H1 (cell line): ENCODE data around the gene NUDT9. TPM values are rescaled to one million over a fixed set of nuclear protein-coding genes. Genes with fewer than 3 reads are reported as not detected.

ENCODE experiments used
- CTCF ChIA-PET: fragments of 300-600 bp; sonication (Branson Sonifier 250); formaldehyde crosslinking; loops from one replicate; lab custom pipeline; 2021; ENCODE audit not compliant: partially characterized antibody; lab: Charles Lee
- POLR2A ChIA-PET: fragments of 300-600 bp; sonication (Branson Sonifier 250); formaldehyde crosslinking; loops from one replicate; lab custom pipeline; 2021; ENCODE audit warnings: inconsistent platforms; ENCODE audit not compliant: partially characterized antibody; lab: Charles Lee
- DNase-seq, 2 experiments: peaks; one replicate each; pipeline versions ENCODE4 v3.0.0 to v3.0.0-alpha.2; 2010 to 2022; ENCODE audit warnings: low spot score in 2 of 2, low read depth in 1 of 2, mixed read lengths in 1 of 2
- FAIRE-seq: peaks from 2 replicates; lab custom pipeline; 2011; peaks lifted over from hg19 to GRCh38; lab: Jason Lieb, UNC
- H2AFZ ChIP-seq: 2 replicates; pipeline ENCODE4 v1.8.1; 2012; ENCODE audit warnings: low read length, inconsistent platforms
- H2AK5ac ChIP-seq: 2 replicates; pipeline ENCODE4 v1.6.1; 2013; ENCODE audit warnings: low read depth, low read length
- H2BK120ac ChIP-seq: replicated peaks from 2 replicates; pipeline ENCODE3; 2013; ENCODE audit warnings: low read depth, low read length, inconsistent platforms
- H2BK12ac ChIP-seq: 2 replicates; pipeline ENCODE4 v1.6.1; 2013; ENCODE audit warnings: low read depth, low read length
- H2BK15ac ChIP-seq: 2 replicates; pipeline ENCODE4 v1.6.1; 2013; ENCODE audit warnings: low read length
- H2BK20ac ChIP-seq: 2 replicates; pipeline ENCODE4 v1.6.1; 2013; ENCODE audit warnings: low read length
- H2BK5ac ChIP-seq: 2 replicates; pipeline ENCODE4 v1.6.1; 2013; ENCODE audit warnings: low read depth, low read length
- H3K14ac ChIP-seq: 2 replicates; pipeline ENCODE4 v1.6.1; 2013; ENCODE audit warnings: inconsistent platforms; ENCODE audit not compliant: insufficient read length
- H3K18ac ChIP-seq: 2 replicates; pipeline ENCODE4 v1.6.1; 2013; ENCODE audit warnings: low read length; ENCODE audit errors: extremely low read depth
- H3K23ac ChIP-seq: 2 replicates; pipeline ENCODE4 v1.6.1; 2013; ENCODE audit warnings: inconsistent platforms; ENCODE audit not compliant: insufficient read length
- H3K23me2 ChIP-seq: 2 replicates; pipeline ENCODE4 v1.6.1; 2013; ENCODE audit warnings: low read depth, low read length
- H3K27ac ChIP-seq: 2 replicates; pipeline ENCODE4 v1.6.1; 2011; ENCODE audit warnings: low read depth, low read length, inconsistent platforms
- H3K27me3 ChIP-seq, 4 experiments: replicated peaks in 1 of 4; 1 replicate in 1 of 4; 2 replicates in 3 of 4; pipeline versions ENCODE4 v1.6.1 to v1.8.1; 2011 to 2013; ENCODE audit warnings: low read length in 3 of 4, mild to moderate bottlenecking in 3 of 4, inconsistent platforms in 2 of 4, mixed read lengths in 2 of 4, moderate library complexity in 1 of 4; ENCODE audit not compliant: control insufficient read depth in 3 of 4, insufficient read depth in 3 of 4; ENCODE audit errors: extremely low read depth in 1 of 4
- H3K36me3 ChIP-seq, 4 experiments: 2 replicates each; pipeline versions ENCODE4 v1.6.1 to v1.8.1; 2011 to 2013; ENCODE audit warnings: mild to moderate bottlenecking in 4 of 4, low read length in 3 of 4, moderate library complexity in 2 of 4, control low read depth in 1 of 4, inconsistent platforms in 1 of 4; ENCODE audit not compliant: insufficient read depth in 4 of 4, control insufficient read depth in 2 of 4
- H3K4ac ChIP-seq: replicated peaks from 2 replicates; pipeline ENCODE3; 2013; ENCODE audit warnings: low read length, low read depth, mixed read lengths, inconsistent platforms; ENCODE audit not compliant: insufficient read length
- H3K4me1 ChIP-seq, 4 experiments: replicated peaks in 1 of 4; 1 replicate in 1 of 4; 2 replicates in 3 of 4; pipeline versions ENCODE4 v1.6.1 to v1.8.1; 2011 to 2013; ENCODE audit warnings: low read length in 3 of 4, inconsistent platforms in 2 of 4, mixed read lengths in 1 of 4; ENCODE audit not compliant: insufficient read depth in 4 of 4, control insufficient read depth in 3 of 4
- H3K4me2 ChIP-seq, 2 experiments: 2 replicates each; pipeline versions ENCODE4 v1.6.1 to v1.8.1; 2011 to 2013; ENCODE audit warnings: low read depth in 2 of 2, low read length in 2 of 2, control low read depth in 1 of 2, inconsistent platforms in 1 of 2, mild to moderate bottlenecking in 1 of 2; ENCODE audit not compliant: insufficient read depth in 1 of 2
- H3K4me3 ChIP-seq, 4 experiments: fragments of 200-600, 300-600 bp in 1 of 4; sonication (generic), shearing (Covaris generic), sonication (Bioruptor Twin) in 1 of 4; 2 replicates each; pipeline versions ENCODE4 v1.5.1 to v1.8.1; 2011 to 2016; ENCODE audit warnings: low read length in 4 of 4, low read depth in 3 of 4, control low read depth in 2 of 4, inconsistent platforms in 2 of 4, mild to moderate bottlenecking in 2 of 4, mixed read lengths in 1 of 4, moderate library complexity in 1 of 4; ENCODE audit not compliant: insufficient read depth in 2 of 4; ENCODE audit errors: extremely low read depth in 1 of 4
- H3K56ac ChIP-seq: replicated peaks from 2 replicates; pipeline ENCODE3; 2013; ENCODE audit warnings: low read depth, mild to moderate bottlenecking, mixed read lengths, low read length, inconsistent platforms; ENCODE audit not compliant: insufficient read length
- H3K79me1 ChIP-seq: 2 replicates; pipeline ENCODE4 v1.6.1; 2013; ENCODE audit warnings: low read depth, low read length, control low read depth
- H3K79me2 ChIP-seq, 2 experiments: 2 replicates each; pipeline versions ENCODE4 v1.6.1 to v1.8.1; 2012 to 2013; ENCODE audit warnings: low read length in 2 of 2, mild to moderate bottlenecking in 2 of 2, inconsistent platforms in 1 of 2; ENCODE audit not compliant: insufficient read depth in 2 of 2, control insufficient read depth in 1 of 2
- H3K9ac ChIP-seq, 4 experiments: replicated peaks in 1 of 4; 1 replicate in 1 of 4; 2 replicates in 3 of 4; pipeline versions ENCODE4 v1.6.1 to v1.8.1; 2011 to 2013; ENCODE audit warnings: low read depth in 3 of 4, low read length in 3 of 4, control low read depth in 2 of 4, mild to moderate bottlenecking in 2 of 4, moderate library complexity in 2 of 4, inconsistent platforms in 1 of 4; ENCODE audit errors: extremely low read depth in 1 of 4
- H3K9me3 ChIP-seq, 2 experiments: 2 replicates each; pipeline versions ENCODE4 v1.6.1 to v1.8.1; 2012 to 2013; ENCODE audit warnings: mild to moderate bottlenecking in 2 of 2, moderate library complexity in 2 of 2, control low read depth in 1 of 2, inconsistent platforms in 1 of 2, low read depth in 1 of 2, low read length in 1 of 2, mixed read lengths in 1 of 2; ENCODE audit not compliant: insufficient read depth in 2 of 2
- H4K20me1 ChIP-seq, 2 experiments: replicated peaks in 1 of 2; 2 replicates each; pipeline versions ENCODE3 to v1.8.1; 2011 to 2013; ENCODE audit warnings: inconsistent platforms in 2 of 2, low read length in 2 of 2, mild to moderate bottlenecking in 1 of 2; ENCODE audit not compliant: insufficient read depth in 2 of 2, control insufficient read depth in 1 of 2
- H4K5ac ChIP-seq: 2 replicates; pipeline ENCODE4 v1.6.1; 2013; ENCODE audit warnings: low read length, low read depth, mixed read lengths, inconsistent platforms; ENCODE audit not compliant: insufficient read length
- H4K8ac ChIP-seq: 2 replicates; pipeline ENCODE4 v1.8.0; 2013; ENCODE audit warnings: mild to moderate bottlenecking, moderate library complexity, low read length, inconsistent platforms; ENCODE audit not compliant: insufficient read depth; ENCODE audit errors: extremely low read depth
- H4K91ac ChIP-seq: replicated peaks from 2 replicates; pipeline ENCODE3; 2013; ENCODE audit warnings: low read length, mixed read lengths, inconsistent platforms; ENCODE audit not compliant: insufficient read length
- CEBPB ChIP-seq: IDR thresholded peaks from 2 replicates; pipeline ENCODE4 v1.6.1; 2012; ENCODE audit warnings: low read depth, low read length
- CTCF ChIP-seq, 3 experiments: IDR thresholded peaks; 1 replicate in 2 of 3; 2 replicates in 1 of 3; pipeline versions ENCODE4 v1.5.1 to v1.6.1; 2011; ENCODE audit warnings: low read length in 3 of 3, mild to moderate bottlenecking in 3 of 3, inconsistent platforms in 2 of 3, low read depth in 1 of 3, moderate library complexity in 1 of 3; ENCODE audit not compliant: insufficient read depth in 1 of 3; ENCODE audit errors: control extremely low read depth in 1 of 3
- polyA plus RNA-seq, 7 experiments: library from polyadenylated mRNA; depleted of rRNA in 3 of 7; stranded (reverse) in 5 of 7; unstranded in 2 of 7; fragments of >200 nt in 5 of 7; fragments of 200-250 nt in 2 of 7; gene quantifications; 1 replicate in 5 of 7; 2 replicates in 1 of 7; 4 replicates in 1 of 7; pipeline versions ENCODE4 v1.2.1 to v1.2.3, GENCODE V29; 2011 to 2013; ENCODE audit warnings: missing spikeins in 2 of 7, mixed read lengths in 2 of 7
- total RNA-seq: library from RNA; stranded (reverse); fragmentation: NEBNext Ultra II Directional; extraction: Animal tissue kit (Norgen Biotek cat#: 25700); gene quantifications from 2 replicates; pipeline ENCODE4 v1.2.1, GENCODE V29; 2021

NUDT9 gene
- total and polyA plus RNA-seq, 2 of the 8 experiments (the other 6 are each of a cell fraction or from before 2014, with no cell fraction given) = 13.2 to 27.6 TPM

GRCh38 chr4:87451537-87451936, 29.2 kb downstream of the NUDT9 start:
- Histone ChIP-seq H3K79me1 (no peaks in the 10 kb centered on the region), H2BK5ac (no peak overlapping the region), H3K9me3 (no peaks in the 10 kb centered on the region), H2BK12ac (no peak overlapping the region), H3K18ac (no peak overlapping the region), H4K5ac (no peak overlapping the region), H3K9ac (no peak overlapping the region), H3K27me3 (no peaks in the 10 kb centered on the region), H2BK120ac (no peak overlapping the region), H3K4me1 (no peaks in the 10 kb centered on the region), H3K79me2 (no peaks in the 10 kb centered on the region), H3K27ac (no peak overlapping the region), H3K23me2 (no peaks in the 10 kb centered on the region), H3K14ac (no peak overlapping the region), H3K4ac (no peak overlapping the region), H2AK5ac (no peak overlapping the region), H3K4me3 (no peak overlapping the region), H3K4me2 (no peak overlapping the region), H4K91ac (no peak overlapping the region), H4K8ac (no peak overlapping the region), H2AFZ (no peak overlapping the region), H3K23ac (no peak overlapping the region), H2BK20ac (no peak overlapping the region), H3K56ac (no peak overlapping the region), H4K20me1 (no peaks in the 10 kb centered on the region), H3K36me3 (peaks cover 0 to 26% (median 7%) of the 10 kb centered on the region in 4 experiments; a peak in 4 of 8 replicates), H2BK15ac (no peak overlapping the region)
- TF ChIP-seq CEBPB (no peak), CTCF (IDR thresholded peaks at IDR 0.05; ENCODE audit: control extremely low read depth in 1 of 3, insufficient read depth in 1 of 3, low read depth in 1 of 3, low read length in 3 of 3) (peak in 1 of 3 experiments; percentile 9; a peak in 1 of 4 replicates)
- ChIA-PET CTCF (interaction anchor here (0.6 to 2.1 kb wide), 5 partner anchors 8 to 234 kb away, joined by 3 to 10 read pairs (median 4); no protein-coding TSS in a partner anchor), POLR2A (no interaction called here)
- FAIRE-seq (no peak), DNase-seq (no peak)
